ENCODE data around the gene UPF2.

- TF ChIP-seq CTCF (IDR thresholded peaks at IDR 0.05): no peak
- no peak for TF ChIP-seq ZFX (IDR thresholded peaks at IDR 0.05; ENCODE audit: borderline replicate concordance)
Measured at GRCh38 chr10:12077580-12078180, 35.1 kb upstream of the UPF2 start.
